Measurements from ENCODE around the gene TBC1D8.

Gene TBC1D8

GRCh38 chr2:101022221-101022620 is 129.0 kb downstream of the TBC1D8 start:
- DNase-seq: no peak

GRCh38 chr2:101018934-101019333 is 132.2 kb downstream of the TBC1D8 start:
- DNase-seq: peak; percentile 48

- DNase-seq: no peak
Observed at GRCh38 chr2:101017371-101017770, 133.8 kb downstream of the TBC1D8 start.

GRCh38 chr2:101014264-101014857 is 136.8 kb downstream of the TBC1D8 start:
- no peak for DNase-seq

GRCh38 chr2:101012706-101013181 is 138.4 kb downstream of the TBC1D8 start:
- peak; percentile 32 for DNase-seq

- no peak for DNase-seq
Observed at GRCh38 chr2:101012054-101012705, 139.0 kb downstream of the TBC1D8 start.

- DNase-seq: no peak
Observed at GRCh38 chr2:101011152-101011551, 140.0 kb downstream of the TBC1D8 start.

- DNase-seq: no peak
Observed at GRCh38 chr2:101007415-101008345, 143.5 kb downstream of the TBC1D8 start.

GRCh38 chr2:101006065-101006715 is 145.0 kb downstream of the TBC1D8 start:
- no peak for DNase-seq

- DNase-seq: no peak
Observed at GRCh38 chr2:101004620-101005325, 146.4 kb downstream of the TBC1D8 start.

GRCh38 chr2:101003278-101003775 is 147.9 kb downstream of the TBC1D8 start:
- DNase-seq: no peak

- no peak for DNase-seq
Observed at GRCh38 chr2:101002562-101003277, 148.5 kb downstream of the TBC1D8 start.

GRCh38 chr2:101001691-101002561 is 149.3 kb downstream of the TBC1D8 start, which contains the start of gene RPL31:
Gene RPL31, plus strand, starts transcription at chr2:101002289. Its CDS starts 413 bp downstream, at chr2:101002702.
- peak; percentile 98 for DNase-seq

- no peak for DNase-seq
Observed at GRCh38 chr2:100999995-101000394, 151.2 kb downstream of the TBC1D8 start.

- no peak for DNase-seq
Observed at GRCh38 chr2:100998235-100998573, 153.0 kb downstream of the TBC1D8 start.

GRCh38 chr2:100997509-100998234 is 153.5 kb downstream of the TBC1D8 start:
- DNase-seq: no peak

- no peak for DNase-seq
Observed at GRCh38 chr2:100995309-100996075, 155.7 kb downstream of the TBC1D8 start.

GRCh38 chr2:100993294-100993693 is 157.9 kb downstream of the TBC1D8 start:
- no peak for DNase-seq

GRCh38 chr2:100992262-100992661 is 158.9 kb downstream of the TBC1D8 start:
- no peak for DNase-seq
